ENCODE measurements around the gene PRSS38.

PRSS38 gene

GRCh38 chr1:227774051-227774731, 41.3 kb upstream of the PRSS38 start:
- intact Hi-C loops (cut with micrococcal nuclease) = no loop called here

GRCh38 chr1:227774821-227775661, 40.4 kb upstream of the PRSS38 start:
- intact Hi-C loops (cut with micrococcal nuclease) = no loop called here
- Mint-ChIP-seq H3K4me3 (no peak overlapping the region), H3K36me3 (ENCODE audit: low read depth) (peaks cover 61% of the 10 kb centered on the region), H3K4me1 (ENCODE audit: low read depth) (no peaks in the 10 kb centered on the region), H3K9me3 (no peaks in the 10 kb centered on the region), H3K27me3 (no peaks in the 10 kb centered on the region), H3K27ac (no peak overlapping the region)

More at GRCh38 chr1:227774051-227774731, 41.3 kb upstream of the PRSS38 start:
- Mint-ChIP-seq H3K4me1 (ENCODE audit: low read depth) (no peaks in the 10 kb centered on the region), H3K27ac (no peak overlapping the region), H3K9me3 (no peaks in the 10 kb centered on the region), H3K36me3 (ENCODE audit: low read depth) (peaks cover 68% of the 10 kb centered on the region), H3K27me3 (no peaks in the 10 kb centered on the region), H3K4me3 (no peak overlapping the region)

DNA sequence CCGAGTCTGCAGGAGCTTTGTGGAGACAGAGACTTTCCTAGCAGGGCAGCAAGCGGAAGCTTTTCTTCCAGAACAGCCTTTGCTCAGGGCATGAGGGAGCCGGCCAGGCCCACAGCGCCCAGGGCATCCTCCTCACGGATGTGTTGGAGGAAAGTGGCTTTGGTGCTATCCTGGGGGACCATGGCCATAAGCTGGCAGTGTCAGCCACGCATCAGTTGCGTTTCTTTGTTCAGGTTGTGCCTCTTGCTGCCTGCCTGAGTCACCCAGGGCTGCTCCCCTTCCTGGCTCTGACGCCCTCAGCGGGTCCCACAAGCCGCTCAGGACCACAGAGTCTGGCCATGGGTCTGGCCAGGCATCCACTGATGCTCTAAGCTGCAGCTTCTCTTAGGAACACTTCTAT, 39.6 kb upstream of the PRSS38 start:
- Mint-ChIP-seq H3K4me1 (ENCODE audit: low read depth) (no peaks in the 10 kb centered on the region), H3K9me3 (no peaks in the 10 kb centered on the region), H3K36me3 (ENCODE audit: low read depth) (peaks cover 61% of the 10 kb centered on the region), H3K27ac (no peak overlapping the region), H3K27me3 (no peaks in the 10 kb centered on the region), H3K4me3 (no peak overlapping the region)
- intact Hi-C loops (cut with micrococcal nuclease) = no loop called here

DNA sequence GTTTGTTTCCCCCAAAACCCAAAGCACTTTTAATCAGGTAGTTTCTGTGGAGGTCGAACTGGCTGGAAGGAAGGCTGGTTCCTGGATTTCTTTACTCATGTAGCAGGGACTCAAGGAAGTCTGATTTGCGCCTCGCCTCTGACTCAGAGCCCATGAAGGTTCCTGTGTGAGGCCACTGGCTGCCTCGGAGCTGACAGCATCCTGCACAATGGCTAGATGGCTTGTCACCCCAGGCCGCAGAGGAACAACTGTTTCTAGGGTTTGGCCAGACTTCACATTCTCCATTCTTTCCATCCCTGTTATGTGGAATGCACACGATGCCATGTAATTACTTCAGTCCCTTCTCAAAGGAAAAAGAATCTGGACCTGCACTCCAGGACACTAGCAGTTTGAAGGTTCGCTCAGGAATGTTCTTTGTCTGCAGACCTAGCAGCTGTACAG, 39.1 kb upstream of the PRSS38 start:
- Mint-ChIP-seq H3K4me1 (ENCODE audit: low read depth) (no peaks in the 10 kb centered on the region), H3K36me3 (ENCODE audit: low read depth) (peaks cover 61% of the 10 kb centered on the region), H3K9me3 (no peaks in the 10 kb centered on the region), H3K27me3 (no peaks in the 10 kb centered on the region), H3K4me3 (no peak overlapping the region), H3K27ac (no peak overlapping the region)
- intact Hi-C loops (cut with micrococcal nuclease) = no loop called here

DNA sequence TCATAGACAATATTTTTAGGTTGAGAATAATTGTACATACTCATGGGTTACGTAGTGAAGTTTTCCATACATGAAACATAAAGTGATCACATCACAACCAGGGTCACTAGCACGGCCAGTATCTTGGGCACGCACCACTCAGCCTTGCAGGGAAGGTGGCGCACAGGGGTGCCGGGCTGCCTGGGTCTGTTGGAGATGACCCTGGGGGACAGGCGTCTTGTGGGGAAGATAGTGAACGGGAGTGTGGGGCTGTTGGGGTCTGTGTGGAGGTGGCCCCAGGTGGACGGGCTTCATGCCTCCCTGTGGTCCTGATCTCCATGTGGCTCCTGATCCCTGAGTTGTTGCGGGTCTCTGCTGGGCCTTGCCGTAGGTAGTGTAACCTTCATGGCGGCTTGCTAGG, 38.3 kb upstream of the PRSS38 start:
- H3K9me3 Mint-ChIP-seq = no peaks in the 10 kb centered on the region
- H3K27ac Mint-ChIP-seq = no peak overlapping the region
- intact Hi-C loops (cut with micrococcal nuclease) = no loop called here
- peaks cover 60% of the 10 kb centered on the region for H3K36me3 Mint-ChIP-seq (ENCODE audit: low read depth)
- no peaks in the 10 kb centered on the region for H3K27me3 Mint-ChIP-seq
- no peak overlapping the region for H3K4me3 Mint-ChIP-seq
- H3K4me1 Mint-ChIP-seq (ENCODE audit: low read depth) = no peaks in the 10 kb centered on the region

DNA sequence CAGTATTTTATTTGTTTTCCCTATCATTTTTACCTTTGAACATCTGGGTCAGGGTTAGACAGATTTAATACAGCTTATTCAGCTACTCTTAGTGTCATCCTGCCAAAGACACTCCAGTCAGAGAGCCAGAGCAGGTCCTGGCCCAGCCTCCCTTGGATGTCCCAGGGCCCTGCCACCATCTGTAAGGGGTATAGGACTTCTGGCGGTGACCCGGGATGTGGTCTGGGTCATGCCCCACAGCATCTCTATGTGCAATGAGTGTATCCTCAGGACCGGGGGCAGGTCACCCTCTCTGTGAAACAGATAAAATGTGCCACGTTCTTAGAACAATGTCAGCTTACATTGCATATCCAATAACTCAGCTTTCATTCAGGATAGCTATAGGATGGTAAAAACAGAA, 37.8 kb upstream of the PRSS38 start:
- no peak overlapping the region for H3K4me3 Mint-ChIP-seq
- H3K9me3 Mint-ChIP-seq = no peaks in the 10 kb centered on the region
- no peak overlapping the region for H3K27ac Mint-ChIP-seq
- intact Hi-C loops (cut with micrococcal nuclease) = no loop called here
- peaks cover 60% of the 10 kb centered on the region for H3K36me3 Mint-ChIP-seq (ENCODE audit: low read depth)
- no peaks in the 10 kb centered on the region for H3K27me3 Mint-ChIP-seq
- H3K4me1 Mint-ChIP-seq (ENCODE audit: low read depth) = no peaks in the 10 kb centered on the region

- Mint-ChIP-seq H3K4me3 (no peak overlapping the region), H3K9me3 (no peaks in the 10 kb centered on the region), H3K27ac (no peak overlapping the region), H3K4me1 (ENCODE audit: low read depth) (no peaks in the 10 kb centered on the region), H3K27me3 (no peaks in the 10 kb centered on the region), H3K36me3 (ENCODE audit: low read depth) (peaks cover 60% of the 10 kb centered on the region)
- intact Hi-C loops (cut with micrococcal nuclease) = no loop called here
Observed at GRCh38 chr1:227778401-227778947, 37.0 kb upstream of the PRSS38 start.

DNA sequence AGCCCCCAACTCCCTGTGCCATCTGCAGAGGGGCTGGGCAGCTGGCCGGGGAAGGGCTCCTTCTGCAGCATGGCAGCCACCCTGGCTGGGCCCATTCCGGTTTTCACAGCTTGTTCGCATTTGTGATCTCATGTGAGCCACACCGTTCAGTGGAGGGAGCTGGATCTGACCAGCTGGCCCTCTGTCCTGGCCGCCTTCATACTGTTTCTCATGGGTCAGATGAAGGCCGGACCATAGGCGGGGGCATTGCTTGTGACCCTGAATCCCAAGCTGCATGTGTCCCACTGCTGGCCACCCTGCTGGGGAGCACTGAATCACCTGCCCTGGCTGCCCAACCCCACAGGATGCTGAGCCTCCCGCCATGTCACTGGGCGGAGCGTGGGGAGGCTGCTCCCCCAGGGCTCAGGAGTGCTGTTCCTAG, 36.4 kb upstream of the PRSS38 start:
- no peaks in the 10 kb centered on the region for H3K4me1 Mint-ChIP-seq (ENCODE audit: low read depth)
- H3K4me3 Mint-ChIP-seq = no peak overlapping the region
- H3K36me3 Mint-ChIP-seq (ENCODE audit: low read depth) = peaks cover 56% of the 10 kb centered on the region

GRCh38 chr1:227779685-227780084, 35.8 kb upstream of the PRSS38 start:
- Mint-ChIP-seq H3K36me3 (ENCODE audit: low read depth) (peaks cover 49% of the 10 kb centered on the region), H3K27me3 (peaks cover 7% of the 10 kb centered on the region), H3K27ac (no peak overlapping the region), H3K4me1 (ENCODE audit: low read depth) (no peaks in the 10 kb centered on the region), H3K4me3 (no peak overlapping the region), H3K9me3 (no peaks in the 10 kb centered on the region)
- intact Hi-C loops (cut with micrococcal nuclease) = no loop called here

More for the DNA sequence above, 36.4 kb upstream of the PRSS38 start:
- intact Hi-C loops (cut with micrococcal nuclease) = no loop called here
- Mint-ChIP-seq H3K9me3 (no peaks in the 10 kb centered on the region), H3K27me3 (peaks cover under 1% of the 10 kb centered on the region), H3K27ac (no peak overlapping the region)

GRCh38 chr1:227780101-227781044, 35.1 kb upstream of the PRSS38 start:
- H3K4me1 Mint-ChIP-seq (ENCODE audit: low read depth) = no peaks in the 10 kb centered on the region
- no peaks in the 10 kb centered on the region for H3K9me3 Mint-ChIP-seq
- H3K36me3 Mint-ChIP-seq (ENCODE audit: low read depth) = peaks cover 42% of the 10 kb centered on the region
- peaks cover 13% of the 10 kb centered on the region for H3K27me3 Mint-ChIP-seq
- no peak overlapping the region for H3K27ac Mint-ChIP-seq
- no peak overlapping the region for H3K4me3 Mint-ChIP-seq
- intact Hi-C loops (cut with micrococcal nuclease) = no loop called here

DNA sequence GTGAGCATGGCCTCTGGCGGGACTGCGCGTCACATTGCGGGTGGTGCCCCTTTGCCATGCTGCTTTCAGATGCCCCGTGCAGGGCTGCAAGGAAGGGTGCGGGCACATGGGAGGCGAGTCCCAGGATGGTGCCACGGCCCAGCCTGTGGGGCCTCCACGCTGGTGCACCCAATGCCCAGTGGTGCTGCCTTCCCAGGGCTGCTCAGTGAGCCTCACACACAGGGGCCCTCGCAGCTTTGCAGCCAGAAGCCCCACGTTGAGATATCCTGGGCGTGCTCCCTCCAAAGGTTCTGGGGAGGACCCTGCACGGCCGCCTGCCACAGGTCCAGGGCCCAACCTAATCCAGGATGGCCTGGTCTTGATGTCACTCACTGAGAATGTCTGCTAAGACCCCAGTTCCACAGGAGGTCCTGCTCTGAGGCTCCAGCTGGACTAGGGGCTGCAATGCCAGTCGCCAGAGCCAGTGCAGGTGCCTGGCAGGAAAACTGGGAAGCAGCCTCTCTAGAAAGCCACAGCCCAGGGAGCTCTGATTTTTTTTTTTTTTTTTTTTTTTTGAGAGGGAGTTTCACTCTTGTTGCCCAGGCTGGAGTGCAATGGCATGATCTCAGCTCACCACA, 34.1 kb upstream of the PRSS38 start:
- peaks cover 23% of the 10 kb centered on the region for H3K27me3 Mint-ChIP-seq
- no peak overlapping the region for H3K27ac Mint-ChIP-seq
- intact Hi-C loops (cut with micrococcal nuclease) = no loop called here
- H3K4me1 Mint-ChIP-seq (ENCODE audit: low read depth) = peaks cover 5% of the 10 kb centered on the region
- H3K9me3 Mint-ChIP-seq = no peaks in the 10 kb centered on the region
- peaks cover 32% of the 10 kb centered on the region for H3K36me3 Mint-ChIP-seq (ENCODE audit: low read depth)
- H3K4me3 Mint-ChIP-seq = no peak overlapping the region

DNA sequence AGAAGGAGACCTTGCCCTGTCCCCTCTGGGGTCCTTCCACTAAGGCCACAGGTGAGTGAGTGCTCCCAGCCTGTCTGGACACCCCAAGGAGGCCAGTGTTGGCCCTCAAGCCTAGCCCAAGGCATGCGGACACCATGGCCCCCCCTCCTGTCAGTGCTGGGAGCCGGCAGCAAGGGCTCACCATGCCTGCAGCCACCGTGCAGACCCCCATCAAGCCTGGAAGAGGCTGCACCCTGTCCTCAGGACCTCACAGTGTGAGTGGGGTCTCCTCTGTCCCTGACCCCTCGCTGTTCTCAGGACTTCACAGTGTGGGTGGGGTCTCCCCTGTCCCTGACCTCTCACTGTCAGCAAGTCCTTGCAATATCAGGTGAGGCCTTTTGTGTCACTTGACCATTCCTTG, 33.2 kb upstream of the PRSS38 start:
- Mint-ChIP-seq H3K4me1 (ENCODE audit: low read depth) (peaks cover 13% of the 10 kb centered on the region), H3K27ac (no peak overlapping the region), H3K27me3 (peaks cover 31% of the 10 kb centered on the region), H3K36me3 (ENCODE audit: low read depth) (peaks cover 27% of the 10 kb centered on the region), H3K4me3 (no peak overlapping the region), H3K9me3 (no peaks in the 10 kb centered on the region)
- intact Hi-C loops (cut with micrococcal nuclease) = no loop called here

- Mint-ChIP-seq H3K4me1 (ENCODE audit: low read depth) (peaks cover 28% of the 10 kb centered on the region), H3K4me3 (no peak overlapping the region), H3K27me3 (peaks cover 54% of the 10 kb centered on the region), H3K9me3 (no peaks in the 10 kb centered on the region), H3K27ac (no peak overlapping the region), H3K36me3 (ENCODE audit: low read depth) (peaks cover 22% of the 10 kb centered on the region)
- intact Hi-C loops (cut with micrococcal nuclease) = loop anchor here (5.0 kb wide), 1 partner anchor 702 kb away; the partner anchor contains the start of gene RNF187
Observed at GRCh38 chr1:227785094-227785804, 30.2 kb upstream of the PRSS38 start.

Measured in dendritic cell treated with granulocyte-macrophage colony-stimulating factor and Interleukin-4, amounts not matched to agents 40 ng/mL and 50 ng/mL, for 4 days (primary cell).